Heart right ventricle (tissue), 16 donors: ENCODE measurements around the gene ZNF549. TPM values are rescaled to one million over a fixed set of nuclear protein-coding genes. Genes with fewer than 3 reads are reported as not detected.

ENCODE experiments used
- ATAC-seq, 8 donors: fragments of 200-7000 bp; cut with Tn5 transposase; one replicate each; pipeline ENCODE4 v1.9.1; 2020; ENCODE audit warnings: mild to moderate bottlenecking in 8 of 8, moderate library complexity in 8 of 8, moderate number of reproducible peaks in 1 of 8
- DNase-seq, 2 donors: peaks; one replicate each; pipeline ENCODE4 v3.0.0-alpha.2; 2020
- H3K27ac ChIP-seq, 10 donors: fragments of 200-600 bp; sonication (generic) in 2 of 10; one replicate each; pipeline versions ENCODE4 v1.5.0 to v1.8.0; 2020 to 2022; ENCODE audit warnings: mild to moderate bottlenecking in 3 of 10
- H3K27me3 ChIP-seq, 7 donors: fragments of 200-600 bp; one replicate each; pipeline ENCODE4 v1.8.0; 2021 to 2022; ENCODE audit warnings: mild to moderate bottlenecking in 2 of 7
- H3K36me3 ChIP-seq, 9 donors: fragments of 200-600 bp; sonication (generic) in 1 of 9; one replicate each; pipeline versions ENCODE4 v1.5.0 to v1.8.0; 2020 to 2022; ENCODE audit warnings: mild to moderate bottlenecking in 2 of 9
- H3K4me1 ChIP-seq, 9 donors: fragments of 200-600 bp; sonication (generic) in 1 of 9; one replicate each; pipeline versions ENCODE4 v1.5.0 to v1.8.0; 2020 to 2022; ENCODE audit warnings: mild to moderate bottlenecking in 4 of 9
- H3K4me3 ChIP-seq, 10 donors: fragments of 200-600 bp; sonication (generic) in 2 of 10; one replicate each; pipeline versions ENCODE4 v1.5.0 to v1.8.0; 2020 to 2022; ENCODE audit warnings: mild to moderate bottlenecking in 7 of 10, moderate library complexity in 2 of 10
- H3K9me3 ChIP-seq, 11 donors: fragments of 200-600 bp in 10 of 11; sonication (generic) in 2 of 11; one replicate each; pipeline versions ENCODE4 v1.5.0 to v1.8.0; 2013 to 2022; ENCODE audit warnings: mild to moderate bottlenecking in 2 of 11, control low read depth in 1 of 11, moderate library complexity in 1 of 11
- CTCF ChIP-seq, 9 donors: fragments of 200-600 bp; sonication (generic) in 2 of 9; IDR thresholded peaks; one replicate each; pipeline versions ENCODE4 v1.5.0 to v1.8.0; 2021 to 2022; ENCODE audit warnings: antibody characterized with exemption in 9 of 9, mild to moderate bottlenecking in 5 of 9, moderate library complexity in 1 of 9
- WGBS, 2 donors: extraction: QIAGEN DNeasy Blood & Tissue Kit; methylation state at CpG; one replicate each; pipeline ENCODE4 v1.1.7; 2013; ENCODE audit warnings: inconsistent platforms in 1 of 2; 5-methylcytosine and 5-hydroxymethylcytosine counted together
- intact Hi-C, 10 donors: fragments of 100-400 bp; cut with DNase I; formaldehyde crosslinking; loops; one replicate each; pipeline versions ENCODE4 v1.11.1 to v1.14.2; 2022
- polyA plus RNA-seq, 2 donors: library from polyadenylated mRNA; stranded (reverse); fragments of 200-250 nt; gene quantifications; one replicate each; pipeline ENCODE4 v1.2.3, GENCODE V29; 2013
- total RNA-seq, 10 donors: library from RNA; stranded (reverse); fragmentation: NEBNext Ultra II Directional in 3 of 10; extraction: Animal tissue kit (Norgen Biotek cat#: 25700) in 3 of 10; gene quantifications; one replicate each; pipeline versions ENCODE4 v1.2.1 to v1.2.4, GENCODE V29; 2021 to 2023
- donor health status: Arrhythmogenic right ventricular cardiomyopathy.
- donor health status: ischemic (EF 13 %, LVEDD 7.1; RV severe dilation, severe dysfunction).
- donor health status: healthy with polysubstance abuse.
- donor health status: DM: no; HTN: yes; CAD: no.
- donor health status: DM: no; HTN: no; CAD: no.
- donor health status: ischemic (EF 25% LVEDD 6.9; RV normal size, moderate dysfunction).
- donor health status: ischemic (EF 25% LVEDD 5.7; RV mildly dilated, moderate dysfunction).
- donor health status: healthy.
- donor health status: DM: yes; HTN: yes; CAD: no.
- donor health status: Ischemic cardiomyopathy.
- donor health status: ischemic (EF 35%, LVEDD 5.7; RV mildly dilated, moderate dysfunction).
- donor health status: nonischemic (EF 11% LVEDD 7.7; RV severe dilation, severe dysfunction).
- donor health status: DM: yes; HTN: yes; CAD: no.
- donor health status: PGD.
- donor health status: ischemic (EF 29% LVEDD 5.4; RV normal size, mild dysfunction).
- donor health status: nonischemic (EF 23%, LVEDD 6.1; RV moderate dilation, normal function).

The ZNF549 gene
- total and polyA plus RNA-seq, 12 donors: 2.1 to 5.1 (median 3.7) TPM

GRCh38 chr19:57558525-57558924 lies 31.4 kb downstream of the ZNF549 start:
- Histone ChIP-seq H3K36me3 (peaks cover 0 to 34% (median 29%) of the 10 kb centered on the region in 9 donors), H3K27ac (peak overlapping the region in 8 of 10 donors; percentile 74 to 93 (median 86)), H3K4me1 (peaks cover 3 to 31% (median 21%) of the 10 kb centered on the region in 9 donors), H3K27me3 (no peaks in the 10 kb centered on the region), H3K9me3 (peaks cover 0 to 63% (median 4%) of the 10 kb centered on the region in 11 donors), H3K4me3 (peak overlapping the region; percentile 80 to 100 (median 96))
- DNase-seq (no peak), ATAC-seq (no peak)
- intact Hi-C loops: no loop called here
- 9 to 27% methylated on average over 6 of the region's 6 CpGs for WGBS, 2 donors
- TF ChIP-seq CTCF (IDR thresholded peaks at IDR 0.05): peak in 2 of 9 donors; percentile 24 to 26

- no peak for TF ChIP-seq CTCF (IDR thresholded peaks at IDR 0.05)
- Histone ChIP-seq H3K4me3 (peak overlapping the region; percentile 80 to 100 (median 96)), H3K27ac (peak overlapping the region in 9 of 10 donors; percentile 72 to 93 (median 84)), H3K4me1 (peaks cover 3 to 31% (median 21%) of the 10 kb centered on the region in 9 donors), H3K36me3 (peaks cover 0 to 29% (median 24%) of the 10 kb centered on the region in 9 donors), H3K27me3 (no peaks in the 10 kb centered on the region), H3K9me3 (peaks cover 0 to 63% (median 5%) of the 10 kb centered on the region in 11 donors)
- DNase-seq (peak; percentile 14 to 18), ATAC-seq (peak; percentile 21 to 71 (median 50))
- intact Hi-C loops: no loop called here
- 0 to 1% methylated on average over 22 of the region's 22 CpGs for WGBS, 2 donors
Observed at GRCh38 chr19:57559008-57559403, 31.9 kb downstream of the ZNF549 start.

GRCh38 chr19:57559404-57560025 lies 32.4 kb downstream of the ZNF549 start, which contains the start of gene ZNF550:
Gene ZNF550, minus strand, starts transcription at chr19:57559863. Its CDS starts 181 bp downstream, at chr19:57559682.
- DNase-seq: peak; percentile 92 to 93
- intact Hi-C loops: loop anchor here in 1 of 10 donors (10.0 kb wide), 1 partner anchor 55 kb away; the partner anchor contains the start of gene ZNF134
- H3K36me3 ChIP-seq: peaks cover 0 to 24% (median 19%) of the 10 kb centered on the region in 9 donors
- peaks cover 0 to 63% (median 7%) of the 10 kb centered on the region in 11 donors for H3K9me3 ChIP-seq
- TF ChIP-seq CTCF (IDR thresholded peaks at IDR 0.05): no peak
- H3K4me1 ChIP-seq: peaks cover 3 to 31% (median 21%) of the 10 kb centered on the region in 9 donors
- H3K27me3 ChIP-seq: no peaks in the 10 kb centered on the region
- peak; percentile 98 to 100 (median 99) for ATAC-seq
- WGBS, 2 donors: 0 to 1% methylated on average over 56 of the region's 56 CpGs
- peak within 1 kb of the TSS; percentile 80 to 100 (median 96) for H3K4me3 ChIP-seq
- peak within 1 kb of the TSS; percentile 23 to 93 (median 84) for H3K27ac ChIP-seq

GRCh38 chr19:57560049-57560491 lies 32.9 kb downstream of the ZNF549 start:
- DNase-seq: peak; percentile 49 to 55
- 14 to 15% methylated on average over 23 of the region's 23 CpGs for WGBS, 2 donors
- no peak for TF ChIP-seq CTCF (IDR thresholded peaks at IDR 0.05)

More at GRCh38 chr19:57560049-57560491, 32.9 kb downstream of the ZNF549 start:
- H3K27ac ChIP-seq: peak overlapping the region in 9 of 10 donors; percentile 72 to 93 (median 84)
- intact Hi-C loops: loop anchor here in 1 of 10 donors (10.0 kb wide), 1 partner anchor 55 kb away; the partner anchor contains the start of gene ZNF134
- peak overlapping the region; percentile 80 to 100 (median 96) for H3K4me3 ChIP-seq
- peak; percentile 45 to 75 (median 56) for ATAC-seq
- H3K27me3 ChIP-seq: no peaks in the 10 kb centered on the region
- peaks cover 0 to 63% (median 9%) of the 10 kb centered on the region in 11 donors for H3K9me3 ChIP-seq
- peaks cover 3 to 31% (median 21%) of the 10 kb centered on the region in 9 donors for H3K4me1 ChIP-seq
- H3K36me3 ChIP-seq: peaks cover 0 to 18% (median 14%) of the 10 kb centered on the region in 9 donors
